Measurements from ENCODE around the gene ANKRD52. TPM values are rescaled to one million over a fixed set of nuclear protein-coding genes. Genes with fewer than 3 reads are reported as not detected.
"Not testable (repeated sequence)": the region's sequence is repeated elsewhere in the genome, so short reads cannot be mapped to it uniquely, and the experiment has no call there.

ANKRD52 gene
- total RNA-seq, 1 experiment from 2014 or later, result 11.2 TPM

DNA sequence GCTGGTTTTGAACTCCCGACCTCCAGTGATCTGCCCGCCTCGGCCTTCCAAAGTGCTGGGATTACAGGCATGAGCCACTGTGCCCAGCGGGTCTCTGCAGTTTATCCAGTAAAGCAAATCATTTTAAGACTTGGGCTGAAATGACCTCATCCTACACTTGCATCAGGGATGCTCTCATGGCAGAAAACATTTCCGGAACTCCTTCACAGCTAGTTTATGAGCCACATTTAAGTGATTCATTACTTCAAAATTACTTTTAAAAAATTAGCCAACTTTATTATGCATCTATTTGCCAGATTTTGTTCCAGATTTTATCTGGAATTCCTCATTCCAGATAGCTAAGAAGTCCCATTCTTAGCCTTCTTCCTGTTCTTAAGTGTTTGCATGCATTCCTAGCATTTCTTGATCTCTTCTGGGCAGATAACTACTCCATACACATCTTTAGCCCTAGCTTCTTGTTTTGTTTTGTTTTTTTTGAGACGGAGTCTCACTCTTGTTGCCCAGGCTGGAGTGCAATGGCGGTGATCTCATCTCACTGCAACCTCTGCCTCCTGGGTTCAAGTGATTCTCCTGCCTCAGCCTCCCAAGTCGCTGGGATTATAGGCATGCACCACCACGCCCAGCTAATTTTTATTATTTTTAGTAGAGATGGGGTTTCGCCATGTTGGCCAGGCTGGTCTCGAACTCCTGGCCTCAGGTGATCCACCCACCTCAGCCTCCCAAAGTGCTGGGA is 61.2 kb downstream of the ANKRD52 start:
- not testable (repeated sequence) for H3K4me3 ChIP-seq (ENCODE audit: insufficient read depth, low read depth, low read length); H3K36me3 ChIP-seq (replicated peaks; ENCODE audit: control insufficient read depth, insufficient read depth, low read length); DNase-seq; H3K27me3 ChIP-seq (ENCODE audit: control insufficient read depth, insufficient read depth, low read length)

DNA sequence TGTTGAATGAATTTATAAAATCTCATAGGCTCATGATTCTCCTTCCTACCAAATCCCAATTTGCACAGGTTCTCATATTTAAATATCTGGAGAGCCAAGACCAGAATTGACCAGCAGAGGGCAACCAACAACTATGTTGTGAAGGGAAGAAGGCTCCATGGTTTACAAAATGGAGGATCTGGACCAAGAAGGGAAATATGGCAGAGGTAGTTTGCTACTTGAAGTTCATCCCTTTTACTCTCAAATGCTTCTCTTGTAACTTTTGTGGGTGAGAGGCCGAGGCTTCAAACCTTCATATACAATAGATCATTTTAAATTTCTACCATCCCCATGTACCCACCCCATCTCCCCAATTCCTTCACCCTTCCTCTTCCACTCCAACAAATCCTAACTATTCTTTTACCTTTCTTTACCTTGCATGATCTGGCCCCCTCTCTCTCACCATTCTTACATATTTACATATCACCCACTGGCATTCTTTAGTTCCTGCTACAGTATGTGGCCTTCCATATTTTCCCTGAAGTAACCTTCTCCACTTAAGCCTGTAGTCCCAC is 65.1 kb downstream of the ANKRD52 start:
- H3K36me3 ChIP-seq (replicated peaks; ENCODE audit: control insufficient read depth, insufficient read depth, low read length), result no peaks in the 10 kb centered on the region
- peak; percentile 74 for DNase-seq
- H3K4me3 ChIP-seq (ENCODE audit: insufficient read depth, low read depth, low read length), result no peak overlapping the region
- H3K27me3 ChIP-seq (ENCODE audit: control insufficient read depth, insufficient read depth, low read length), result no peaks in the 10 kb centered on the region; the same call in 1 of the 2 replicates

DNA sequence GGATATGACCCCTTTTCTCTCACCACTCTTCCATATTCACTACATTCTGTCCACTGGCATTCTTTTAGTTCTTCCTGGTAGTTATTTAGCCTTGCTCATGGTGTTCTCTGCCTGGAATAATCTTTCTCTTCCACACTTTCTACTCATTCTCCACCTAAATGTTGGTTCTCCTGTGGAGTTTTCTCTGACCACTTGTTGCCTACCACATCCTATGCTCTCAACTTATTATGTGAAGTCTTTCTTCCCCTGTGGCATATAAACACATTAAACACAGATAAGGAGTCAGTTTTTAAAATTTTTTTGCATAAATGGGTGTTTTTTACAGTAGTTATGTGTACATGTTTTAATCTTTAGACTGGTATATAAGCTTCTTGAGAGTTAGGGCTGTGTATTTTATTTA is 65.6 kb downstream of the ANKRD52 start:
- Histone ChIP-seq H3K36me3 (replicated peaks; ENCODE audit: control insufficient read depth, insufficient read depth, low read length) (no peaks in the 10 kb centered on the region), H3K4me3 (ENCODE audit: insufficient read depth, low read depth, low read length) (no peak overlapping the region)
- DNase-seq, result no peak

DNA sequence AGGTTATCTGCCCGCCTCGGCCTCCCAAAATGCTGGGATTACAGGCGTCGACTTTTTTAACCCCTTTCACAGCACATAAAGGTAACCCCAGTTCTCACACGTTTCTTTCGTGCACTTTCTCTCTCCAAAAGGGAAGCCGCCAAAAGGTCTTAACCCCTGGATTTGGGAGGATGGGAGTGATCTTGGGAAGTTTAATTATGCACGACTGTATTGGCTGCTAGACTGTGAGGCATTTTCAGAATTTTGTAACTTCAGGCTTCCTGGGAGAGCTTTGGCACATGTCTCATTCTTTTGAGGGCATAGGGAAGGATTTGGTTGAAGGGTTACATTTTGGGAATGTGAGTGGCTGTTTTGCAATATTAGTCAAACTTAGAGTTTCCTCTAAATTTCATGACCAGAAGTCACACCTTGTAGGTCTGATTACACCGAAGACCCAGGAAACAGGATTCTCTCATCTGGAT is 67.5 kb downstream of the ANKRD52 start:
- Histone ChIP-seq H3K36me3 (replicated peaks; ENCODE audit: control insufficient read depth, insufficient read depth, low read length) (peaks cover 6% of the 10 kb centered on the region), H3K4me3 (ENCODE audit: insufficient read depth, low read depth, low read length) (peak overlapping the region; percentile 95), H3K27me3 (ENCODE audit: control insufficient read depth, insufficient read depth, low read length) (no peaks in the 10 kb centered on the region; the same call in 1 of the 2 replicates)
- peak; percentile 46 for DNase-seq

More for the DNA sequence above, 65.6 kb downstream of the ANKRD52 start:
- H3K27me3 ChIP-seq (ENCODE audit: control insufficient read depth, insufficient read depth, low read length), result no peaks in the 10 kb centered on the region; the same call in 1 of the 2 replicates

DNA sequence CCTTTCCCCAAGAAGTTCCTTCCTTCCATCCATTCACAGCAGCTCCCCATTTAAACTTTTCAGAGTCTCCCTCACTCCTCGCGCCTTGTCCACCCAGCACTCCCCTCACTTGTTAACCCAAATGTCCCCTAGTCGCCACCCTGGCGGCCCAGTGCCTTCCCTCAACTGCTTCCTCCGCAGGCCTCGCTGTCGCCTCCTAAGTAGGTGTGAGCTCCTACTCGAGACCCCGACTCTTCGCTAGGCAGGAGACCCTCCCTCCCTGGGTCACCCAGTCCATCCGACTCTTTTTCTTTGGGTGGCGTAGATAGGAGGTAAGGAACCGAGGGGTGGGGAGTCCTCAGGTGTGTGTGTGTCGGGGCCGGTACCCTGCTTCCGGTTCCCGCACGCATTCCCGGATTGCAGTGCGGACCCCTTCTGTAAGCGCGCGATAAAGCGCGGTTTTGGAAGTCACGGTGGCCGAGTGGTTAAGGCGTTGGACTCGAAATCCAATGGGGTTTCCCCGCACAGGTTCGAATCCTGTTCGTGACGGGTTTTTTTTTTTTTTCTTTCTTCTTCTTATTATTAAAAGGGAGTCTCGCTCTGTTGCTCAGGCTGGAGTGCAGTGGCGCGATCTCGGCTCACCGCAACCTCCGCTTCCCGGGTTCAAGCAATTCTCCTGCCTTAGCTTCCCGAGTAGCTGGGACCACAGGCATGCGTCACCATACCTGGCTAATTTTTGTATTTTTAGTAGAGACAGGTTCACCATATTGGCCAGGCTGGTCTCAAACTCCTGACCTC is 68.1 kb downstream of the ANKRD52 start:
- Histone ChIP-seq H3K27me3 (ENCODE audit: control insufficient read depth, insufficient read depth, low read length) (no peaks in the 10 kb centered on the region; the same call in 1 of the 2 replicates), H3K4me3 (ENCODE audit: insufficient read depth, low read depth, low read length) (peak overlapping the region; percentile 95), H3K36me3 (replicated peaks; ENCODE audit: control insufficient read depth, insufficient read depth, low read length) (peaks cover 7% of the 10 kb centered on the region)
- DNase-seq, result peak; percentile 88

DNA sequence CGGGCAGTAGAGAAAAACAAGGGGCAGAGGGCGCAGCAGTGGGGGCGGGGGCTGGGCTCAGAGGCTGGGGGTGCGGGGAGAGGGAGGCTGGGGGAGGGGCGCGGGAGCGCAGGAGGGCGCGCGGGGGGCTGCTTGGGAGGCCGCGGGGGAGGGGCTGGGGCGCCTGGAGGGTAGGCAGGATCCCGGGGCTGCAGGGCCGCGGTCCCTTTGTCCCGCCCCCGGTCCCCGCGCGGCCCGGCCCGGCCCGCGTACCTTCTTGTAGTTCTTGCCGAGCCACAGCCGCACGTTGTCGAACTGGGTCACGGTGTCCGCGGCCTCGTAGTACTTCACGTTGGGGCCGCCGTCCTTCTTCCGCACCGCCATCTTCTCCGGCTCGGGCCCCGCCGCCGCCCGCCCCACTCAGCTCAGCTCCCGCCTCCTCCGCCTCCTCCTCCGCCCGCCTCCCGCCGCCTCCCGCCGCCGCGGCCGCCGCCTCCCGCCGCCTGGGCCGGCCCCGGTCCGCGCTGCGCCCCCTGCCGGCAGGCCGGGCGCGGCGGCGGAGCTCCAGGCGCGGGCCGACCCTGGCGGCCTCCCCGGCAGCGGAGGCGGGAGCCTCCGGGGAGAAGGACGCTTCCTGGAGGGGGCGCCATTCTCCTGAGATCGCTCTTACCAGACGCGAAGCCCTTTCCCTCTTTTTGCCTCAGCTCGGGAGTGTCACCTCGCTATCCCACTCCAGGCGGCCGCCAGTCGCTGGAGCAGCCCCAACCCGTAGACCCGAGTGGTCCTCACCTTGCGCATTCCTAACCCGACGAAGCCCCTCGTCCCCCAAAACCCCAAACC is 68.9 kb downstream of the ANKRD52 start, which contains the start of gene SMARCC2:
Gene SMARCC2 (minus strand): TSS at position 385 of the 819 bp plus-strand sequence. CDS start 22 bp downstream, at position 363.
- Histone ChIP-seq H3K36me3 (replicated peaks; ENCODE audit: control insufficient read depth, insufficient read depth, low read length) (peaks cover 14% of the 10 kb centered on the region), H3K27me3 (ENCODE audit: control insufficient read depth, insufficient read depth, low read length) (no peaks in the 10 kb centered on the region; the same call in 1 of the 2 replicates), H3K4me3 (ENCODE audit: insufficient read depth, low read depth, low read length) (peak within 1 kb of the TSS; percentile 95)
- DNase-seq, result peak; percentile 99

DNA sequence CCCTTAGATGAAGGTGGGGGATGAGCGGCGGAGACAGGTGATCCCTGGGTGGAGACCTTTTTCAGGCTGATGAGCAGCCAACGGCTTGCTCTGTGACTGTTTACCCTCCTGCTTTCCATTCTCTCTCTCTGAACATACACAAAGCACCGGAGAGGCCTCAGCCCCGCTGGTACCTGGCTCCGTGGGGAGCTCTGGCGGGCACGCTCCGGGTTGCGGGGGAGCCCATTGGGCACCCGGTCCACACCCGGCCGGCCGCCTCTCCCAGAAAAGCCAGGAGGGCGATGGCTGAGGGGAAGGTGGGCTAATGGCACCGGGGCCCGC is 69.4 kb downstream of the ANKRD52 start:
- no peak for DNase-seq

DNA sequence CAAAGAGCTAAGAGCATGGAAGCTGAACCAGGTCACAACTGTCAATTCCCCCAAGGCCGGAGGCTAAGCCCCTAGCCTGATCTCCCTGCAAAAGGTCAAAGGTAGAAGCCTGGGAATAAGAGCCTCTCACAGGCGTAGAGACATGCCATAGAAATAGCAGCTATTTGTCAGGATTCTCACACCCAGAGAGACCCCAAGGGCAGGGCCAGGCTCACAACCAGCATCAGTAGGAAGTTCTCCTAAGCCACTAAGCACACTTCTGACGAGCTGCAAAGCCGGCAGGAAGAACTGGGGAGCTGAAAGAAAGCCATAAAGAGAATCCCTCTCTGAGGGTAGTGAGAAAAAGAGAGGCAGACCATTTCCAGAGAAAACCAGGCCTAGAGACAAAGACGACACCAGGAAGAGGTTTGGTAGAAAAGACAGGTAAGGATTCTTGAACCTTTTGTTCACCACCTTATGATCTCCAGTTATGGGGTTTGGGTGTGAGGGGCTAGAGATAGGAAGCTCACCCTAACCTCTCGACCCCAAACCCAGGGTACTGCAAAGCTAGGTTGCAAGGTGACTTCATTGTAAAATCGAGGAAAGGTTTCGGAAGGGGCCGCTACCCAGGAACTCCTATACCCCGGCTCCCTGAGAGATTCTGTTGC is 69.9 kb downstream of the ANKRD52 start:
- Histone ChIP-seq H3K27me3 (ENCODE audit: control insufficient read depth, insufficient read depth, low read length) (no peaks in the 10 kb centered on the region; the same call in 1 of the 2 replicates), H3K4me3 (ENCODE audit: insufficient read depth, low read depth, low read length) (peak overlapping the region; percentile 80), H3K36me3 (replicated peaks; ENCODE audit: control insufficient read depth, insufficient read depth, low read length) (peaks cover 23% of the 10 kb centered on the region)
- DNase-seq, result no peak

More for the DNA sequence above, 69.4 kb downstream of the ANKRD52 start:
- peaks cover 20% of the 10 kb centered on the region for H3K36me3 ChIP-seq (replicated peaks; ENCODE audit: control insufficient read depth, insufficient read depth, low read length)
- no peaks in the 10 kb centered on the region; the same call in 1 of the 2 replicates for H3K27me3 ChIP-seq (ENCODE audit: control insufficient read depth, insufficient read depth, low read length)
- H3K4me3 ChIP-seq (ENCODE audit: insufficient read depth, low read depth, low read length), result peak overlapping the region; percentile 80

Other genes with a start within 250 kb of the ANKRD52 start
- 1.5 and 3.7 TPM in 2 replicates for gene IKZF4, start 237.3 kb downstream of the ANKRD52 start, total RNA-seq (2014; rRNA removed; shearing (Covaris generic))
- gene RPS26, start 216.5 kb downstream of the ANKRD52 start, total RNA-seq (2014; rRNA removed; shearing (Covaris generic)), result 830 and 1,197 TPM in 2 replicates
- gene ERBB3, start 178.2 kb downstream of the ANKRD52 start, total RNA-seq (2014; rRNA removed; shearing (Covaris generic)), result 32.4 and 39.8 TPM in 2 replicates
- 273 and 282 TPM in 2 replicates for gene PA2G4, start 153.8 kb downstream of the ANKRD52 start, total RNA-seq (2014; rRNA removed; shearing (Covaris generic))
- gene RPL41, start 141.8 kb downstream of the ANKRD52 start, total RNA-seq (2014; rRNA removed; shearing (Covaris generic)), result 3,839 and 4,060 TPM in 2 replicates
- gene ZC3H10, start 140.1 kb downstream of the ANKRD52 start, total RNA-seq (2014; rRNA removed; shearing (Covaris generic)), result 8.2 and 11.3 TPM in 2 replicates
- gene ESYT1, start 130.1 kb downstream of the ANKRD52 start, total RNA-seq (2014; rRNA removed; shearing (Covaris generic)), result 120 and 127 TPM in 2 replicates
- 118 and 129 TPM in 2 replicates for gene MYL6B, start 105.8 kb downstream of the ANKRD52 start, total RNA-seq (2014; rRNA removed; shearing (Covaris generic))
- 941 and 1,248 TPM in 2 replicates for gene MYL6, start 100.0 kb downstream of the ANKRD52 start, total RNA-seq (2014; rRNA removed; shearing (Covaris generic))
- 20.0 and 27.5 TPM in 2 replicates for gene SMARCC2, start 68.9 kb downstream of the ANKRD52 start, total RNA-seq (2014; rRNA removed; shearing (Covaris generic))
- gene RNF41, start 36.5 kb downstream of the ANKRD52 start, total RNA-seq (2014; rRNA removed; shearing (Covaris generic)), result 96.2 and 98.4 TPM in 2 replicates
- gene NABP2, start 34.0 kb downstream of the ANKRD52 start, total RNA-seq (2014; rRNA removed; shearing (Covaris generic)), result 45.5 and 50.4 TPM in 2 replicates
- gene SLC39A5, start 28.3 kb downstream of the ANKRD52 start, total RNA-seq (2014; rRNA removed; shearing (Covaris generic)), result 0.48 TPM in 1 of 2 replicates, not detected in the other
- 15.5 and 21.2 TPM in 2 replicates for gene COQ10A, start 8.6 kb upstream of the ANKRD52 start, total RNA-seq (2014; rRNA removed; shearing (Covaris generic))
- gene CS, start 41.9 kb upstream of the ANKRD52 start, total RNA-seq (2014; rRNA removed; shearing (Covaris generic)), result 179 and 188 TPM in 2 replicates
- gene CNPY2, start 57.6 kb upstream of the ANKRD52 start, total RNA-seq (2014; rRNA removed; shearing (Covaris generic)), result 108 and 129 TPM in 2 replicates
- 38.6 and 64.1 TPM in 2 replicates for gene PAN2, start 75.6 kb upstream of the ANKRD52 start, total RNA-seq (2014; rRNA removed; shearing (Covaris generic))
- gene IL23A, start 80.5 kb upstream of the ANKRD52 start, total RNA-seq (2014; rRNA removed; shearing (Covaris generic)), result 4.0 and 7.6 TPM in 2 replicates
- gene STAT2, start 101.7 kb upstream of the ANKRD52 start, total RNA-seq (2014; rRNA removed; shearing (Covaris generic)), result 42.2 and 47.6 TPM in 2 replicates
- not detected in 2 replicates for gene APOF, start 104.5 kb upstream of the ANKRD52 start, total RNA-seq (2014; rRNA removed; shearing (Covaris generic))
- 13.3 and 15.7 TPM in 2 replicates for gene TIMELESS, start 191.0 kb upstream of the ANKRD52 start, total RNA-seq (2014; rRNA removed; shearing (Covaris generic))
- not detected in 2 replicates for gene MIP, start 196.3 kb upstream of the ANKRD52 start, total RNA-seq (2014; rRNA removed; shearing (Covaris generic))
- gene SPRYD4, start 210.2 kb upstream of the ANKRD52 start, total RNA-seq (2014; rRNA removed; shearing (Covaris generic)), result 2.3 TPM in 2 replicates
- 2.2 and 5.5 TPM in 2 replicates for gene GLS2, start 229.8 kb upstream of the ANKRD52 start, total RNA-seq (2014; rRNA removed; shearing (Covaris generic))

Data from H7 (cell line).